CD4-positive, alpha-beta T cell treated with Interleukin-2 at 100 ng/mL for 4 hours (primary cell): ENCODE results near the gene ZACN.

Source experiments
- DNase-seq: peaks from one replicate; pipeline ENCODE4 v3.0.0-alpha.2; 2020; ENCODE audit warnings: low spot score

The ZACN gene

GRCh38 chr17:76082326-76083251 lies 3.6 kb downstream of the ZACN start:
- no peak for DNase-seq

GRCh38 chr17:76083536-76084182 lies 4.7 kb downstream of the ZACN start:
- no peak for DNase-seq

GRCh38 chr17:76085066-76085730 lies 6.2 kb downstream of the ZACN start:
- DNase-seq: no peak

GRCh38 chr17:76085731-76086366 lies 6.9 kb downstream of the ZACN start:
- DNase-seq: no peak

GRCh38 chr17:76086384-76086783 lies 7.4 kb downstream of the ZACN start:
- no peak for DNase-seq

GRCh38 chr17:76087531-76087930 lies 8.5 kb downstream of the ZACN start:
- no peak for DNase-seq

GRCh38 chr17:76088041-76088867 lies 9.3 kb downstream of the ZACN start:
- DNase-seq: no peak

GRCh38 chr17:76088868-76089576 lies 10.0 kb downstream of the ZACN start:
- DNase-seq: no peak

- no peak for DNase-seq
These were observed 10.9 kb downstream of the ZACN start for GRCh38 chr17:76089680-76090516.

GRCh38 chr17:76090517-76091129 lies 11.6 kb downstream of the ZACN start:
- no peak for DNase-seq

GRCh38 chr17:76091526-76092286 lies 12.7 kb downstream of the ZACN start:
- no peak for DNase-seq

GRCh38 chr17:76092526-76093413 lies 13.8 kb downstream of the ZACN start:
- DNase-seq: no peak

GRCh38 chr17:76094046-76094445 lies 15.1 kb downstream of the ZACN start:
- no peak for DNase-seq

GRCh38 chr17:76095943-76096342 lies 17.0 kb downstream of the ZACN start:
- DNase-seq: no peak

GRCh38 chr17:76097716-76098295 lies 18.8 kb downstream of the ZACN start:
- no peak for DNase-seq

- DNase-seq: no peak
These were observed 23.9 kb downstream of the ZACN start for GRCh38 chr17:76102944-76103273.
